ENCODE measurements around the gene TNFSF18. TPM values are rescaled to one million over a fixed set of nuclear protein-coding genes. Genes with fewer than 3 reads are reported as not detected.

TNFSF18 gene
- total and polyA plus RNA-seq, 2 donors (not counting 1 experiment from before 2014, with no cell fraction given): not detected

Other genes starting within 250 kb of the TNFSF18 start
- gene TNFSF4, start 156.4 kb upstream of the TNFSF18 start, total RNA-seq: 1.5 and 2.2 TPM in 2 replicates
- 0.87 and 1.0 TPM in 2 replicates for gene TNFSF4, start 156.4 kb upstream of the TNFSF18 start, polyA plus RNA-seq